Ovary (tissue), 9 donors: Measurements from ENCODE around the gene CDH1. TPM values are rescaled to one million over a fixed set of nuclear protein-coding genes. Genes with fewer than 3 reads are reported as not detected.
"Not testable (repeated sequence)": the region's sequence is repeated elsewhere in the genome, so short reads cannot be mapped to it uniquely, and the experiment has no call there.

Experiments used
- DNase-seq, 5 donors: peaks; one replicate each; pipeline ENCODE4 v3.0.0-alpha.2; 2019 to 2020
- H3K27ac ChIP-seq, 2 donors: fragments of 200-600 bp; one replicate each; pipeline versions ENCODE4 v1.5.1 to v1.8.0; 2019 to 2022
- H3K27me3 ChIP-seq: fragments of 200-600 bp; one replicate; pipeline ENCODE4 v1.8.0; 2022
- H3K36me3 ChIP-seq: fragments of 200-600 bp; sonication (generic); one replicate; pipeline ENCODE4 v1.5.1; 2019
- H3K4me1 ChIP-seq: one replicate; pipeline ENCODE4 v1.8.1; 2013; ENCODE audit warnings: mild to moderate bottlenecking, moderate library complexity; ENCODE audit not compliant: insufficient read depth
- H3K4me3 ChIP-seq: fragments of 200-600 bp; sonication (generic); one replicate; pipeline ENCODE4 v1.5.1; 2017
- H3K9me3 ChIP-seq, 2 donors: fragments of 200-600 bp in 1 of 2; sonication (generic) in 1 of 2; one replicate each; pipeline versions ENCODE4 v1.5.1 to v1.8.1; 2013 to 2019; ENCODE audit warnings: mild to moderate bottlenecking in 1 of 2, moderate library complexity in 1 of 2
- EP300 ChIP-seq: sonication (generic); formaldehyde crosslinking; IDR thresholded peaks from one replicate; pipeline ENCODE4 v1.6.1; 2017; ENCODE audit warnings: antibody characterized with exemption
- POLR2A ChIP-seq: fragments of 450-650 bp; IDR thresholded peaks from one replicate; pipeline ENCODE4 v1.6.1; 2017; ENCODE audit warnings: antibody characterized with exemption, mild to moderate bottlenecking, moderate library complexity
- WGBS, 3 donors: extraction: QIAGEN DNeasy Blood & Tissue Kit in 1 of 3; methylation state at CpG; one replicate each; pipeline versions ENCODE4 v1.1.5 to v1.1.7; 2013 to 2017; 5-methylcytosine and 5-hydroxymethylcytosine counted together
- intact Hi-C, 4 donors: fragments of 100-400 bp; cut with DNase I; formaldehyde crosslinking; loops; one replicate each; pipeline versions ENCODE4 v1.11.0 to v1.15.1; 2022 to 2023
- polyA plus RNA-seq, 2 donors: library from polyadenylated mRNA; stranded (reverse); fragments of 200-250 nt in 1 of 2; fragments of 350-450 nt in 1 of 2; fragmentation: Illumina TruSeq in 1 of 2; extraction: RNeasy Lipid Tissue Mini Kit (QIAGEN cat#74804) in 1 of 2; gene quantifications; one replicate each; pipeline ENCODE4 v1.2.3, GENCODE V29; 2013 to 2014
- total RNA-seq, 7 donors: library from RNA; depleted of rRNA in 2 of 7; stranded (reverse); fragments of >200 nt in 2 of 7; fragmentation: NEBNext Ultra II Directional in 3 of 7; extraction: Animal tissue kit (Norgen Biotek cat#: 25700) in 3 of 7; gene quantifications; one replicate each; pipeline versions ENCODE4 v1.1.0 to v1.2.4, GENCODE V29; 2016 to 2023
- TF ChIP-seq, protein P1 (sequence below), 3 donors: fragments of 450-650 bp in 2 of 3; fragments of 200-600 bp in 1 of 3; IDR thresholded peaks; one replicate each; pipeline versions ENCODE4 v1.5.1 to v1.8.0; 2016 to 2022; ENCODE audit warnings: antibody characterized with exemption in 3 of 3, mild to moderate bottlenecking in 1 of 3
- donor health status: DM: no; HTN: no; CAD: no; lungs with moderate emphysema.
- donor health status: DM: no; HTN: no; CAD: no.
- donor health status: Bipolar disorder and iron deficiency.
- donor health status: DM: yes; HTN: yes; CAD: no.
- donor health status: DM: no; HTN: no; CAD: no.
- donor health status: DM: yes; HTN: yes; CAD: no.

CDH1 gene
- total and polyA plus RNA-seq, 9 donors = 1.1 to 118 (median 9.1) TPM

DNA sequence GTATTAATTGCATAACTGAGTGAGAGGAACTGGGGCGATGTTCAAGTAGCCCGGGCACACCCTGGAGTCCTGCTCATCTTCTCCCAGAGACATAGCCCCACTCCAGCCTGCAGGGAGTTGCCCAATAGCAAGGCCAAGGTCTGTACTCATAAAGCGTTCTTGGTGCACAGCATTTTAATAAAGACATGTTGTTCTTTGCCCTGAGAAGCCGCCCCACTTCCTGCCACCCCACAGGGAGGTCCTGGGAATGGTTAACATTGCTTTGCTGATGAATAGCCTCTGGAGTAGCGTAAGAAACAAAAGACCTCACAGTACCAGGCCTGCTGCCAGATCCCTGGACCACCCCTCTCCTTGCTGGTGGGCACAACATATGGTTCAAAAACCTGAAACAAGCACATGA, 21.6 kb upstream of the CDH1 start:
- Histone ChIP-seq H3K36me3 (no peaks in the 10 kb centered on the region), H3K9me3 (no peaks in the 10 kb centered on the region), H3K27ac (no peak overlapping the region), H3K27me3 (no peaks in the 10 kb centered on the region), H3K4me3 (no peak overlapping the region), H3K4me1 (peaks cover 3% of the 10 kb centered on the region)
- intact Hi-C loops = no loop called here
- no peak for DNase-seq
- 61 to 76% (median 71%) methylated on average over 5 of the region's 5 CpGs for WGBS, 3 donors
- TF ChIP-seq POLR2A = no peak
- TF ChIP-seq, protein P1, sequence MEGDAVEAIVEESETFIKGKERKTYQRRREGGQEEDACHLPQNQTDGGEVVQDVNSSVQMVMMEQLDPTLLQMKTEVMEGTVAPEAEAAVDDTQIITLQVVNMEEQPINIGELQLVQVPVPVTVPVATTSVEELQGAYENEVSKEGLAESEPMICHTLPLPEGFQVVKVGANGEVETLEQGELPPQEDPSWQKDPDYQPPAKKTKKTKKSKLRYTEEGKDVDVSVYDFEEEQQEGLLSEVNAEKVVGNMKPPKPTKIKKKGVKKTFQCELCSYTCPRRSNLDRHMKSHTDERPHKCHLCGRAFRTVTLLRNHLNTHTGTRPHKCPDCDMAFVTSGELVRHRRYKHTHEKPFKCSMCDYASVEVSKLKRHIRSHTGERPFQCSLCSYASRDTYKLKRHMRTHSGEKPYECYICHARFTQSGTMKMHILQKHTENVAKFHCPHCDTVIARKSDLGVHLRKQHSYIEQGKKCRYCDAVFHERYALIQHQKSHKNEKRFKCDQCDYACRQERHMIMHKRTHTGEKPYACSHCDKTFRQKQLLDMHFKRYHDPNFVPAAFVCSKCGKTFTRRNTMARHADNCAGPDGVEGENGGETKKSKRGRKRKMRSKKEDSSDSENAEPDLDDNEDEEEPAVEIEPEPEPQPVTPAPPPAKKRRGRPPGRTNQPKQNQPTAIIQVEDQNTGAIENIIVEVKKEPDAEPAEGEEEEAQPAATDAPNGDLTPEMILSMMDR (IDR thresholded peaks at IDR 0.05) = no peak
- TF ChIP-seq EP300 = no peak

DNA sequence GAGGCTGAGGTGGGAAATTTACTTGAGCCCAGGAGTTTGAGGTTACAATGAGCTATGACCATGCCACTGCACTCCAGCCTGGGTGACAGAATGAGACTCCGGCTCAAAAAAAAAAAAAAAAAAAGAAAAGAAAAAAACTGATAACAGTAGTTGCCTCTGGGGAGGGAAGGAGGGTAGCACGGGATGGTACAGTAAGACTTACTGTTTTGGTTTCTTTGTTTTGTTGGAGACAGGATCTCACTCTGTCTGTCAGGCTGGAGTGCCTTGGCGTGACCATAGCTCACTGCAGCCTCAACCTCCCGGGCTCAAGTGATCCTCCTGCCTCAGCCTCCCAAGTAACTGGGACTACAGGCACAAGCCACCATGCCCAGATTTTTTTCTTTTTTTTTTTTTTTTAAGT, 20.6 kb upstream of the CDH1 start:
- not testable (repeated sequence) for H3K27ac ChIP-seq

DNA sequence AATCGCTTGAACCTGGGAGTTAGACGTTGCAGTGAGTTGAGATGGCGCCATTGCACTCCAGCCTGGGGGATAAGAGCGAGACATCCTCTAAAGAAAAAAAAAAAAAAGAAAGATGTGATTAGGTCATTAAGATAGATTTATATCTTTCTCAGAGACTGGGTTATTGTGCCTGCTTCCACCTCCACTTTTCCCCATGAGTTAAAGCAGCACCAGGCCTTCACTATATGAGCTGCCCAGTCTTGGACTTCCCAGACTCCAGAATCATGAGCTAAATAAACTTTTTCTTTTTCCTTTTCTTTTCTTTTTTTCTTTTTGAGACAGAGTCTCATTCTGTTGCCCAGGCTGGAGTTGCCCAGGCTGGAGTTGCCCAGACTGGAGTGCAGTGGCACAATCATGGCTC, 19.4 kb upstream of the CDH1 start:
- H3K27ac ChIP-seq = no peak overlapping the region
- TF ChIP-seq EP300 = no peak
- no peak for TF ChIP-seq POLR2A
- TF ChIP-seq, protein P1 (IDR thresholded peaks at IDR 0.05) = no peak
- 94 to 98% (median 95%) methylated on average over 4 of the region's 4 CpGs for WGBS, 3 donors
- intact Hi-C loops = no loop called here
- H3K36me3 ChIP-seq = no peaks in the 10 kb centered on the region
- no peak for DNase-seq
- no peak overlapping the region for H3K4me3 ChIP-seq
- no peaks in the 10 kb centered on the region for H3K27me3 ChIP-seq
- H3K9me3 ChIP-seq = no peaks in the 10 kb centered on the region
- no peaks in the 10 kb centered on the region for H3K4me1 ChIP-seq

More for the DNA sequence above, 20.6 kb upstream of the CDH1 start:
- intact Hi-C loops, H3K9me3 ChIP-seq, H3K36me3 ChIP-seq, H3K4me1 ChIP-seq, DNase-seq, H3K27me3 ChIP-seq, H3K4me3 ChIP-seq: not testable (repeated sequence)
- 75 to 94% (median 82%) methylated on average over 4 of the region's 4 CpGs for WGBS, 3 donors

DNA sequence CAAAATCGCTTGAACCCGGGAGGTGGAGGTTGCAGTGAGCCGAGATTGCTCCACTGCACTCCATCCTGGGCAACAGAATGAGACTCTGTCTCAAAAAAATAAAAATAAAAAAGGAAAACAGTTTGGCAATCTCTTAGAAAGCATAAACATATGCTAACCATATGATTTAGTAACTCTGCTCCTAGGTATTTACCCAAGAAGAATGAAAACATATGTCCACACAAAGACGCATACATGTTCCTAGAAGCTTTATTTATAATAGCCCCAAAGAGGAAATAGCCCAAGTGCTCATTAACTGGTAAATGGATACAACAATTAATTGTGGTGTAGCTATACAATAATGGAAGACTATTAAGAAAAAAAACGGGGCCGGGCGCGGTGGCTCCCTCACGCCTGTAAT, 18.5 kb upstream of the CDH1 start:
- TF ChIP-seq EP300 (no peak), POLR2A (no peak)
- TF ChIP-seq, protein P1 (IDR thresholded peaks at IDR 0.05) = no peak
- H3K36me3 ChIP-seq = no peaks in the 10 kb centered on the region
- WGBS, 3 donors = 65 to 74% (median 69%) methylated on average over 9 of the region's 9 CpGs

DNA sequence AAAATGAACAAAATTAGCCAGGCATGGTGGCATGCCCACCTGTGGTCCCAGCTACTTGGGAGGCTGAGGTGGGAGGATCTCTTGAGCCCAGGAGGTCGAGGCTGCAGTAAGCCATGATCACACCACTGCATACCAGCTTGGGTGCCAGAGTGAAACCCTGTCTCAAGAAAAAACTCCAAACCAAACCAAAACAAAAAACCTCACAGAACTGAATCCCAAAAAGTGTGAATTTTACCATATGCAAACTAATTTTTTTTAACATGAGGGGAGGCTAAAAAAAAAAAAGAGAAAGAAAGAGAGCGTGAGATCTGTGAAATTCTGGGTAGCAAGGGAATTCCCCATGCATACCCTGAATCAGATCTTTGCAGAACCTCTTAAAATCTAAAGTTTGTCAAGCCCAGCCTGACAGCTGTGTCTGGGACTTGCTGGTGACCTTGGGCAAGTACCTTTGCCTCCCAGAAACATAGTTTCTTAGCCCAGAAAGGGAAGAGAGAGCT, 17.1 kb upstream of the CDH1 start:
- no peaks in the 10 kb centered on the region for H3K36me3 ChIP-seq
- no peaks in the 10 kb centered on the region for H3K27me3 ChIP-seq
- no peaks in the 10 kb centered on the region for H3K4me1 ChIP-seq
- no peak overlapping the region for H3K27ac ChIP-seq
- no peaks in the 10 kb centered on the region for H3K9me3 ChIP-seq
- no peak for DNase-seq
- 73 to 78% (median 76%) methylated on average over 2 of the region's 2 CpGs for WGBS, 3 donors
- intact Hi-C loops = no loop called here
- no peak overlapping the region for H3K4me3 ChIP-seq
- TF ChIP-seq POLR2A (no peak), EP300 (no peak)
- TF ChIP-seq, protein P1 (IDR thresholded peaks at IDR 0.05) = no peak

More for the DNA sequence above, 18.5 kb upstream of the CDH1 start:
- Histone ChIP-seq H3K27ac (no peak overlapping the region), H3K9me3 (no peaks in the 10 kb centered on the region), H3K4me1 (no peaks in the 10 kb centered on the region), H3K27me3 (no peaks in the 10 kb centered on the region), H3K4me3 (no peak overlapping the region)
- no peak for DNase-seq
- intact Hi-C loops = no loop called here
